Stimulated activated CD4-positive, alpha-beta T cell treated with anti-CD3 and anti-CD28 coated beads, Interleukin-1b, Interleukin-23, amount 100 ng/mL, for 24 hours (primary cell): Measurements from ENCODE around the gene ZFP92.

Experiments
- DNase-seq, 4 experiments: peaks; one replicate each; pipeline ENCODE4 v3.0.0-alpha.2; 2020; ENCODE audit warnings: low read depth in 4 of 4, low spot score in 1 of 4

The ZFP92 gene

GRCh38 chrX:153435845-153436244 is 24.6 kb downstream of the ZFP92 start:
- no peak for DNase-seq

GRCh38 chrX:153438532-153438931 is 27.3 kb downstream of the ZFP92 start:
- no peak for DNase-seq

GRCh38 chrX:153439977-153440376 is 28.7 kb downstream of the ZFP92 start:
- no peak for DNase-seq

GRCh38 chrX:153440556-153441135 is 29.4 kb downstream of the ZFP92 start:
- DNase-seq = no peak

GRCh38 chrX:153441296-153441695 is 30.0 kb downstream of the ZFP92 start:
- DNase-seq = no peak

GRCh38 chrX:153441981-153442380 is 30.7 kb downstream of the ZFP92 start:
- DNase-seq = no peak

GRCh38 chrX:153442463-153442862 is 31.2 kb downstream of the ZFP92 start:
- no peak for DNase-seq

GRCh38 chrX:153443476-153444332 is 32.4 kb downstream of the ZFP92 start:
- DNase-seq = no peak

GRCh38 chrX:153444333-153445011 is 33.2 kb downstream of the ZFP92 start:
- no peak for DNase-seq

- DNase-seq = no peak
These were observed 34.0 kb downstream of the ZFP92 start for GRCh38 chrX:153445106-153445855.

- DNase-seq = no peak
These were observed 34.8 kb downstream of the ZFP92 start, which contains the start of gene TREX2 for GRCh38 chrX:153445856-153446635. TREX2 (minus strand) TSS chrX:153446056; CDS start chrX:153445430, 626 bp downstream.

GRCh38 chrX:153446636-153446936 is 35.3 kb downstream of the ZFP92 start:
- no peak for DNase-seq

- DNase-seq = no peak
These were observed 35.8 kb downstream of the ZFP92 start for GRCh38 chrX:153446950-153447580.

GRCh38 chrX:153447581-153447960 is 36.3 kb downstream of the ZFP92 start:
- DNase-seq = no peak

- no peak for DNase-seq
These were observed 37.5 kb downstream of the ZFP92 start for GRCh38 chrX:153448556-153449367.

GRCh38 chrX:153449368-153450113 is 38.3 kb downstream of the ZFP92 start:
- no peak for DNase-seq

GRCh38 chrX:153450114-153450948 is 39.1 kb downstream of the ZFP92 start:
- no peak for DNase-seq

GRCh38 chrX:153450949-153451277 is 39.6 kb downstream of the ZFP92 start:
- DNase-seq = no peak
